ENCODE data around the gene NTRK2.

DNA sequence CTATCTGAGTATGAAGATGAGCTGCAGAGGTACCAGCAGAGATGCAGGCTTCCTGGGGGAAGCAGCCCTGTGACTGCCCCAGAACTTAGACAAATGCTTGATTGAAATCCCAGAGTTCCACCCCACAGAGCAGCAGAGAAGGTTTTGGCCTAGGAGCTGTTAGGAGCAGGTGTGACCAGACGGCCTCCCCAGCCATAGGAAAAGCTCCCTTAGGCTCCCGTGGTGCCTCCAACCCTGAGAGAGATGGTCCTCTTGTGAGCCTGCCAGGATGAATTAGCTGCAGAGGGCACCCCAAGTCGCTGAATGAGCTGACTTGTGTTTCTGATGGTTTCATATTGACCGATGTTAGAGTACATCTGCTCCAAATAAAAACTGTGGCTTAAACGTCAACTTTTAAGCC, 22.1 kb downstream of the NTRK2 start:
- TF ChIP-seq, protein P1, sequence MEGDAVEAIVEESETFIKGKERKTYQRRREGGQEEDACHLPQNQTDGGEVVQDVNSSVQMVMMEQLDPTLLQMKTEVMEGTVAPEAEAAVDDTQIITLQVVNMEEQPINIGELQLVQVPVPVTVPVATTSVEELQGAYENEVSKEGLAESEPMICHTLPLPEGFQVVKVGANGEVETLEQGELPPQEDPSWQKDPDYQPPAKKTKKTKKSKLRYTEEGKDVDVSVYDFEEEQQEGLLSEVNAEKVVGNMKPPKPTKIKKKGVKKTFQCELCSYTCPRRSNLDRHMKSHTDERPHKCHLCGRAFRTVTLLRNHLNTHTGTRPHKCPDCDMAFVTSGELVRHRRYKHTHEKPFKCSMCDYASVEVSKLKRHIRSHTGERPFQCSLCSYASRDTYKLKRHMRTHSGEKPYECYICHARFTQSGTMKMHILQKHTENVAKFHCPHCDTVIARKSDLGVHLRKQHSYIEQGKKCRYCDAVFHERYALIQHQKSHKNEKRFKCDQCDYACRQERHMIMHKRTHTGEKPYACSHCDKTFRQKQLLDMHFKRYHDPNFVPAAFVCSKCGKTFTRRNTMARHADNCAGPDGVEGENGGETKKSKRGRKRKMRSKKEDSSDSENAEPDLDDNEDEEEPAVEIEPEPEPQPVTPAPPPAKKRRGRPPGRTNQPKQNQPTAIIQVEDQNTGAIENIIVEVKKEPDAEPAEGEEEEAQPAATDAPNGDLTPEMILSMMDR (IDR thresholded peaks at IDR 0.05): no peak
- TF ChIP-seq POLR2A (IDR thresholded peaks at IDR 0.05): no peak
